Fibroblast of lung (primary cell): ENCODE results near the gene ZDHHC12.

ENCODE experiments used
- CTCF ChIP-seq, 2 donors: IDR thresholded peaks in 1 of 2; conservative IDR thresholded peaks in 1 of 2; 1 replicate in 1 of 2; 2 replicates in 1 of 2; pipeline ENCODE4 v1.5.1; 2011 to 2012; ENCODE audit warnings: low read length in 2 of 2, control low read depth in 1 of 2, inconsistent platforms in 1 of 2, low read depth in 1 of 2, mild to moderate bottlenecking in 1 of 2
- EZH2 ChIP-seq: IDR thresholded peaks from 2 replicates; pipeline ENCODE4 v1.5.1; 2012; ENCODE audit warnings: low read length, control low read depth, mild to moderate bottlenecking; ENCODE audit errors: missing control alignments

DNA sequence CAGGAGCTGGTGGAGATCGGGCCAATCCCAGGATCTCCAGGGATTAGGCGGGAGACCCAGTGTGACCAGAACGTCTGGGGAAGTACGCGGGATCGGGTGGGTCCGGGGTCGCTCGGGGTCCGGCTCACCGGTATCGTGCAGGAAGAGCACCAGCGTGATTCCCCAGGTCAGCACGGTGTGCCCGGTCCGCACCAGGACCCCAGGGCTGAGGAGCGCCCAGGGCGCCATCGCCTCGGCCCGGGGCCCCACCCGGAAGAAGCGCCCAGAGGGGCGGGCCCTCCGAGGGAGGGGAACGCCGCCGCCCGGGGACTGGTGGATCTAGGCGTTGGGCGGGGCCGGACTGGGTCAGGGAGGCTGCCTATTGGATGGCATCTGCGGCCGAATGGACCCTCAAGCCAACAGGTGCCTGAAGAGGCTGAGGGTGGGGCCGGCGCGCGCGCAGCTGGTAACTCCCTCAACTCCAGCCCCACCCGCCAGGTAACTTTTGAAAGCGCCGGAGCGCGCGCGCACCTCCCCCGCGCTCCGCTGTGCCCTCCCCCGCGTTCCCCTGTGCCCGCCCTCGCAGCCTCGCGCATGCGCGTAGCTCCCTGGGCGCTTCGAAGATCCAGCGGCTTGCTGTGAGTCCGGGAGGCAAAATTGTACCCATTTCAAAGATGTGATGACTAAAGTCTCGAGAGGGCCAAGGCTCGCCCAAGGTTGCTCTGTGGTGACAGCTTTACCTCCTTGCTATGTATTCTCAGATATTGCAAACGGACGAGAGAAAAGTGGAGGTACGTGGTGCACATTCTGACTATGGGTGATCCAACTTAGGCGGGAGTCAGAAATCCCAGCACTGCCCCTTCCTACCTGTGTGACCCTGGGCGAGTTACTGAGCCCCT, at the start of gene ZDHHC12:
- TF ChIP-seq CTCF (conservative IDR thresholded peaks at IDR 0.05 in 1 of 2, IDR thresholded peaks at IDR 0.05 in 1 of 2; ENCODE audit: low read depth in 1 of 2, low read length in 2 of 2) (no peak), EZH2 (no peak)
